Neuron (in vitro differentiated cells): ENCODE measurements around the gene IL11.
A peak's percentile ranks its signal among the peaks of the same experiment; 100 is the strongest.
"Not testable (repeated sequence)": the region's sequence is repeated elsewhere in the genome, so short reads cannot be mapped to it uniquely, and the experiment has no call there.

Source experiments
- H2AFZ ChIP-seq: one replicate; pipeline ENCODE4 v1.6.1; 2013; ENCODE audit warnings: low read depth, mild to moderate bottlenecking, inconsistent platforms, low read length, moderate library complexity
- H3K27me3 ChIP-seq: one replicate; pipeline ENCODE4 v1.6.1; 2013; ENCODE audit warnings: low read length; ENCODE audit not compliant: insufficient read depth
- H3K36me3 ChIP-seq: one replicate; pipeline ENCODE4 v1.6.1; 2013; ENCODE audit warnings: low read length; ENCODE audit not compliant: insufficient read depth
- H3K4me1 ChIP-seq: one replicate; pipeline ENCODE4 v1.6.1; 2013; ENCODE audit warnings: low read length; ENCODE audit not compliant: insufficient read depth
- H3K4me3 ChIP-seq: 2 replicates; pipeline ENCODE4 v1.5.1; 2013; ENCODE audit warnings: mild to moderate bottlenecking, low read length, moderate library complexity
- H3K9me3 ChIP-seq: one replicate; pipeline ENCODE4 v1.6.1; 2013; ENCODE audit warnings: low read length

The IL11 gene

DNA sequence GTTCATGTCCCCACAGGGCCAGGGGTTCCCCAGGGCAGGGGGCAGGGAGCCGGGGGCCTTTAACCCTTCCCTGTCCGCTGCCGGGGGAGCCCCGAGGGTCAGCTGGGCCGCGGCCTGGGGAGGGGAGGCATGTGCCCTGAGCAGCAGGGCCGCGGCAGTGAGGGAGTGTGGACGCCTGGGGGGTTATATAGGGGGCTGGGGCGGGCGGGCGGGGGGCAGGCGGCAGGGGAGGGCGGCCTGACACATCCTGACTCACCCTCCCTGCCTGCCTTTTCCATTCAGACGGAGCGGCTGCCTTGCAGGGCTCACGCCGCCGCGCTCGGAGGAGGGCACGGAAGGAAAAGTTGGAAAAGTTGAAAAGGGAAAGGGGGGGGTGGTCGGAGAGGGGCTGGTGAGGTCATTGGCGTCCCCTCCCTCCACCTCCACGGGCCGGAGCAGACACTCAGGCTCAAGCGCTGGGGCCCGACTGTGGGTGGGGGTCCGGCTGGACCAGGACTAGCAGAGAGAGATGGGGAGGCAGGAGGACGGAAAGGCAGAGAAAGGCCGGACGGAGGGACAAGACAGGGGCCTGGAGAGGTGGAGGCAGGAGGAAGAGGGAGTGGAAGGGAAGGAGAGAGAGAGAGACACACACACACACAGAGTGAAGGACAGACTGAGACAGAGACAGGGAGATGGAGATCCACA lies at the start of gene IL11:
TSS of gene IL11 (minus strand) at position 159 of the 684 bp plus-strand sequence. CDS start at position 6, 153 bp downstream.
- Histone ChIP-seq H3K4me1 (peaks cover 38% of the 10 kb centered on the region), H2AFZ (peak within 1 kb of the TSS; percentile 79), H3K27me3 (peaks cover 24% of the 10 kb centered on the region), H3K4me3 (peak within 1 kb of the TSS; percentile 41), H3K9me3 (no peaks in the 10 kb centered on the region), H3K36me3 (no peaks in the 10 kb centered on the region)

DNA sequence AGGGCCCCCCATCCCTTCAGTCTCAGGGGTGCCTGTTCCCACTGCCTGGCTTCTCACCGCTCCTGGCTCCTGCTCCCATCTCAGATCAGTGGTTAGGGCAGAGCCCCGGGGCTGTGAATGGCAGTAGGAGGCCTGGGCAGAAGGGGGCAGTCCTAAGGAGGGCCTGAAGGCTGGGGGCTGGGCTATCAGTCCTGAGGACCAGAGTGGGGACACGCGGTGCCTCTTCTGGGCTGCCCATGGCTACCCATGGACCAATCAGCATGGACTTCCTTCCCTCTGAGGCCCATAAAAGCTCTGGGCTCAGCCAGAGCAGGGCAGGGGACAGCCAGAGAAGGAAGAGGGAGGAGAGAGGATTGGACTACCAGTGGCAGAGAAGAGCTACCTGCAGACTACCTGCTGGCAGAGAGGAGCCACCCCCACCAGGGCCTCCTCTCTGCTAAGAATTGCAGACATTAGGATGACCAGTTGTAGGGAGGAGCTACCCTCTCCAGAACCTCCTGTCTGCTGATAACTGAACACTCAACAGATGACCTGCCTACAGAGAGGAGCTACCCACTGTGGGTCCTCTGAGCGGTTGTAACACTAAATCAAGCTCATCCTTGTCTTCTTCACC lies 49.5 kb upstream of the IL11 start:
- Histone ChIP-seq H3K9me3 (peaks cover 4% of the 10 kb centered on the region), H3K4me1 (peaks cover 3% of the 10 kb centered on the region)

GRCh38 chr19:55419103-55419502 lies 48.8 kb upstream of the IL11 start:
- peaks cover 3% of the 10 kb centered on the region for H3K4me1 ChIP-seq
- H2AFZ ChIP-seq = no peak overlapping the region
- H3K4me3 ChIP-seq = no peak overlapping the region
- no peaks in the 10 kb centered on the region for H3K27me3 ChIP-seq
- H3K9me3 ChIP-seq = peaks cover 4% of the 10 kb centered on the region
- H3K36me3 ChIP-seq = no peaks in the 10 kb centered on the region

More for the DNA sequence above, 49.5 kb upstream of the IL11 start:
- Histone ChIP-seq H3K27me3 (no peaks in the 10 kb centered on the region), H3K4me3 (no peak overlapping the region), H3K36me3 (no peaks in the 10 kb centered on the region), H2AFZ (no peak overlapping the region)

GRCh38 chr19:55418185-55418584 lies 47.9 kb upstream of the IL11 start:
- no peaks in the 10 kb centered on the region for H3K27me3 ChIP-seq
- H2AFZ ChIP-seq = no peak overlapping the region
- no peaks in the 10 kb centered on the region for H3K36me3 ChIP-seq
- H3K4me1 ChIP-seq = peaks cover 3% of the 10 kb centered on the region
- no peak overlapping the region for H3K4me3 ChIP-seq
- H3K9me3 ChIP-seq = peaks cover 4% of the 10 kb centered on the region

DNA sequence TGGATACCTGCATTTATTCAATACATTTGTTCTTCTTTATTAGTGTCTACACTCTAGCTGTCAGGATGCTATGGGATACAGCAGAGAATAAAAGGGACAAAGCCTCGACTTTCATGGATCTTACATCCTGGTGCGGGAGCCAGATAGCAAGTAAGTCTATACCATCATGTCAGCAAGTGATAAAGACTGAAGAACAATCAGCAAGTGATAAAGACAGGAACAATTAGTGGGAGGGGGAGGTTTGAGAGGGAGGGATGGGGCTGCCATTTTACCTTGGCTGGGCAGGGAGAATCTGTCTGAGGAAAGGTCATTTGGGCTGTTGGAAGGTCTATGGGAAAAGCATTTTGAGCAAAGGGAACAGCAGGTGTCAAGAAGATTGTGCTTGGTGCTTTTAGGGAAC lies 39.9 kb upstream of the IL11 start:
- peaks cover 20% of the 10 kb centered on the region for H3K4me1 ChIP-seq
- H2AFZ ChIP-seq = no peak overlapping the region
- peaks cover 16% of the 10 kb centered on the region for H3K36me3 ChIP-seq
- no peak overlapping the region for H3K4me3 ChIP-seq
- H3K9me3 ChIP-seq = no peaks in the 10 kb centered on the region
- H3K27me3 ChIP-seq = no peaks in the 10 kb centered on the region

DNA sequence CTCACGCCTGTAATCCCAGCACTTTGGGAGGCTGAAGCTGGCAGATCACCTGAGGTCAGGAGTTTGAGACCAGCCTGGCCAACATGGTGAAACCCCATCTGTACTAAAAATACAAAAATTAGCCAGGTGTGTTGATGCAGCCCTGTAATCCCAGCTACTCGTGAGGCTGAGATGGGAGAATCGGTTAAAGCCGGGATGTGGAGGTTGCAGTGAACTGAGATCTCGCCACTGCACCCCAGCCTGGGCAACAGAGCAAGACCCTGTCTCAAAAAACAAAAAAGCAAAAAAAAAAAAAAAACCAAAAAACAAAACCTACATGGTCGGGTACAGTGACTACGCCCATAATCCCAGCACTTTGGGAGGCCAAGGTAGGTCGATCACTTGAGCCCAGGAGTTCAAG lies 38.9 kb upstream of the IL11 start:
- peaks cover 20% of the 10 kb centered on the region for H3K4me1 ChIP-seq
- H3K9me3 ChIP-seq, H3K4me3 ChIP-seq, H3K27me3 ChIP-seq, H2AFZ ChIP-seq: not testable (repeated sequence)
- peaks cover 22% of the 10 kb centered on the region for H3K36me3 ChIP-seq

- peak overlapping the region; percentile 28 for H3K4me3 ChIP-seq
- no peak overlapping the region for H2AFZ ChIP-seq
- H3K9me3 ChIP-seq = no peaks in the 10 kb centered on the region
- peaks cover 26% of the 10 kb centered on the region for H3K36me3 ChIP-seq
- peaks cover 20% of the 10 kb centered on the region for H3K4me1 ChIP-seq
- H3K27me3 ChIP-seq = no peaks in the 10 kb centered on the region
These were observed 38.2 kb upstream of the IL11 start for GRCh38 chr19:55408533-55408872.

DNA sequence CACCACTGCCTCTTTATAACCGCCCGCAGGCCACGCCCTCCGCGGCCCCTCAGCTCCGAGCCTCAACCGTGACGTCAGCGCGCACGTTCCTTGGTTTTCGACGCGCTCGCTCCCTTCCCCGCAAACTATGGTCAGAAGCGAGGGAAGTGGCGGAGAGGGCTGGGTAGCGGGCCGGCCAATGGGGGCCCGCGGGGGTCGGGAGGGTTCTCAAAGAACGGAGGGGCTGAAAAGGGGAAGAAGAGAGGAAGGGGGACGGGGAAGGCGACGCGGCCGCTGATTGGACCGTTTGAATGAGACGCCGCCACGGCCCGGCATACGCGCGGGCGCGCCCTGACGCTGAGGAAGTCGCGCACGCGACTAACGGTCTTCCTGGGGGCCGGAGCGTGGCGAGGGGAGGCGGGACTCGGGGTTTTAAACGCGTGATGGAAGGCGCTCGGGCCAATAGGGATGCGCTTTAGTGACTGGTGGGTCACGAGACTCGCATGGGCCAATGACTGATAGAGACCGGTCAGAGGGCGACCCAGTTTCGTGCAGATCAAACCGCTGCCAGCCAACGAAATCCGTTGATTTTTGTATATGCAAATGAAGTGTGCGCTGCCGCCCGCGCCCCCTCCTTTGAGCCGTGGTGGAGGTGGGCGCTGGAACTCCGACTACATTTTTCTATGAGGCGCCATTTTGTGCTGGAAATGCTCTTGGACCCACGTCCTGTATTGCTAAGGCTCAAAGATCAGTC lies 37.7 kb upstream of the IL11 start:
- no peak overlapping the region for H2AFZ ChIP-seq
- no peaks in the 10 kb centered on the region for H3K9me3 ChIP-seq
- no peaks in the 10 kb centered on the region for H3K27me3 ChIP-seq
- peak overlapping the region; percentile 60 for H3K4me3 ChIP-seq
- peaks cover 20% of the 10 kb centered on the region for H3K4me1 ChIP-seq
- peaks cover 31% of the 10 kb centered on the region for H3K36me3 ChIP-seq

DNA sequence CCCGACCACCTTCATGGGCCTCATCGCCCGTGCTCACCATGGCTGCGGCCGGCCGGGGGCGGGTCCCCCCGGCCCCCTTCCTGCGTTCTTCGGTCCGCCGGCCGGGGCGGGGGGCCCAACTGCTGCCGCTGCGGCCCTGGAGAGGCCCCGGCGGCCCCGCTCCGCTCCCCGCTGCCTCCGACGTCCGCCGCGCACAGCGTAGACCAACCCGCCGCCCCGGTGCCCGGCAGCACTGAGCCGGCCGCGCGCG lies 37.2 kb upstream of the IL11 start, which contains the start of gene UBE2S:
TSS of gene UBE2S (minus strand) at position 239 of the 250 bp plus-strand sequence. CDS start at position 40, 199 bp downstream.
- not testable (repeated sequence) for H3K9me3 ChIP-seq, H2AFZ ChIP-seq, H3K27me3 ChIP-seq
- Histone ChIP-seq H3K4me3 (peak within 1 kb of the TSS; percentile 60), H3K4me1 (peaks cover 20% of the 10 kb centered on the region), H3K36me3 (peaks cover 36% of the 10 kb centered on the region)

DNA sequence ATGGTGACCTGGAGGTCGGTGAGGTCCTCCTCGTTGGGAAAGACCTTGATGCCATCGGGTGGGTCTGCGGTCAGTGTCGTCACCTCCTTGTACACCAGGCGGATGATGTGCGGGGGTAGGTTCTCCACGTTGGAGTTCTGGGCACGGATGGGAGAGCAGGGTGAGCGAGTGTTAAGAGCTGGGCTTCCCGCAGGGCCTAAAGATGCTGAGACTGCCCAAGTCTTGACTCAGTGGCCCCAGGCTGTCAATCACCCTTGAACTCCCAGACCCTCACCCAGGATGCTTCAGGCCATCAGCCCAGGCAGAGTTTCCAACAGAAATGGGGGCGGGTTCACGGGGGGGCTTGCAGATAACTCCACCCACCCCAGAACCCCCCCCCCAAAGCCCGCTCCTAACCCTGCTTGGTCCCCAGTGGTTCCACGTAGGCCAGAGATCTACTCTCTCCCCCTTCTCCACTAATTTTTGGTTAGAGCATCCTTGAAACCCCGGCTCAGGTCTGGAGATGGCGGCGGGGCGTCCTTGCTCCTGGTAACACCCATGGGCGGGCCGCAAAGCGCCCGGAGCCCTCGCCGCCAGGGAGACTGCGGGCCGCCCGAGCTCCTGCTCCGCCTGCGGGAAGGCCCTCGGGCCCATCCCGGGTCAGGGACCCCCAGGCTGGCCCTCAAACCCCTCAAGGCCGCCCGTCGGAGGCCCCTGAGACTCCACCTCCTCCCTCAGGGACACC lies 36.7 kb upstream of the IL11 start:
- peaks cover 20% of the 10 kb centered on the region for H3K4me1 ChIP-seq
- H3K9me3 ChIP-seq = no peaks in the 10 kb centered on the region
- peak overlapping the region; percentile 60 for H3K4me3 ChIP-seq
- no peak overlapping the region for H2AFZ ChIP-seq
- no peaks in the 10 kb centered on the region for H3K27me3 ChIP-seq
- H3K36me3 ChIP-seq = peaks cover 41% of the 10 kb centered on the region

GRCh38 chr19:55406091-55406825 lies 36.0 kb upstream of the IL11 start:
- no peaks in the 10 kb centered on the region for H3K27me3 ChIP-seq
- peaks cover 46% of the 10 kb centered on the region for H3K36me3 ChIP-seq
- H2AFZ ChIP-seq = no peak overlapping the region

DNA sequence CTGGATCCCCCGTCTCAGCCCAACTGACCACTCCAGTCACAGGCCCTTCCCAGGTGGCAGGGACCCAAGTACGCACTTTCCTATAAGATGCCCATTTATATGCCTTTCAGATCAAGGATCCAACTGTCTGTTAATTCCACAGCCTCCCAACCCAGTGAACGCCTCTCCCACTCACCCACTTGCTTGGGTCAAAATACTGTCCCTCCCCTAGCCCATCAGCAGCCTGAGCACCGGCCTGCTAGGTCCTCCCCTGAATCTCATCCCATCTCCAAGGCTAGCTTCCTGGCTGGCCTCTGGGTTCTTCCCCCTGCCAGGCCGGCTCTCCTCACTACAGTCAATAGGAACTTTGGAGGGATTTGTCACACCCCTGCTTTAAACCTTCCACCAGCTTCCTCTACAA lies 35.4 kb upstream of the IL11 start:
- Histone ChIP-seq H3K4me3 (peak overlapping the region; percentile 60), H2AFZ (no peak overlapping the region)

More at GRCh38 chr19:55406091-55406825, 36.0 kb upstream of the IL11 start:
- peak overlapping the region; percentile 60 for H3K4me3 ChIP-seq
- peaks cover 20% of the 10 kb centered on the region for H3K4me1 ChIP-seq
- H3K9me3 ChIP-seq = no peaks in the 10 kb centered on the region

More for the DNA sequence above, 35.4 kb upstream of the IL11 start:
- peaks cover 20% of the 10 kb centered on the region for H3K4me1 ChIP-seq
- peaks cover 50% of the 10 kb centered on the region for H3K36me3 ChIP-seq
- H3K27me3 ChIP-seq = no peaks in the 10 kb centered on the region
- H3K9me3 ChIP-seq = no peaks in the 10 kb centered on the region
